K562 (cell line): Measurements from ENCODE around the gene FEN1. TPM values are rescaled to one million over a fixed set of nuclear protein-coding genes. Genes with fewer than 3 reads are reported as not detected.

ENCODE experiments used
- ATF3 ChIP-seq, 2 experiments: fragments of 450-650 bp in 1 of 2; sonication (generic) in 1 of 2; formaldehyde crosslinking in 1 of 2; IDR thresholded peaks in 1 of 2; conservative IDR thresholded peaks in 1 of 2; 2 replicates each; pipeline versions ENCODE4 v1.6.1 to v1.8.1; 2016 to 2023; ENCODE audit warnings: mild to moderate bottlenecking in 2 of 2, moderate library complexity in 2 of 2, inconsistent platforms in 1 of 2, missing genetic modification reagents in 1 of 2
- CBX8 ChIP-seq: fragments of 200-600 bp; sonication (generic); IDR thresholded peaks from 2 replicates; pipeline ENCODE4 v1.6.1; 2012; ENCODE audit warnings: borderline replicate concordance, mixed run types, low read depth, mild to moderate bottlenecking, moderate library complexity, mixed read lengths, low read length, control low read depth, inconsistent platforms; ENCODE audit not compliant: poor library complexity, severe bottlenecking; ENCODE audit errors: extremely low read depth
- DLX4 ChIP-seq: fragments of 250-450 bp; sonication (Bioruptor Pico); IDR thresholded peaks from 2 replicates; pipeline ENCODE4 v1.6.1; 2021; ENCODE audit warnings: mild to moderate bottlenecking
- E2F6 ChIP-seq, 2 experiments: IDR thresholded peaks; 2 replicates each; pipeline ENCODE4 v1.6.1; 2011; ENCODE audit warnings: borderline replicate concordance in 1 of 2, control low read depth in 1 of 2, low read depth in 1 of 2, low read length in 1 of 2, mild to moderate bottlenecking in 1 of 2, mixed read lengths in 1 of 2, moderate library complexity in 1 of 2; ENCODE audit not compliant: insufficient read depth in 1 of 2, insufficient read length in 1 of 2, poor library complexity in 1 of 2, severe bottlenecking in 1 of 2; ENCODE audit errors: extremely low read depth in 1 of 2
- GABPB1 ChIP-seq: sonication (generic); formaldehyde crosslinking; IDR thresholded peaks from 2 replicates; pipeline ENCODE4 v1.8.0; 2022; ENCODE audit warnings: mild to moderate bottlenecking, missing genetic modification reagents
- IFI16 ChIP-seq: fragments of 250-450 bp; sonication (Bioruptor Pico); IDR thresholded peaks from 2 replicates; pipeline ENCODE4 v2.1.2; 2022; ENCODE audit warnings: mild to moderate bottlenecking, inconsistent platforms
- KDM1A ChIP-seq, 2 experiments: fragments of 450-650 bp; IDR thresholded peaks; 2 replicates each; pipeline ENCODE4 v1.6.1; 2016; ENCODE audit warnings: mild to moderate bottlenecking in 2 of 2
- MYBL2 ChIP-seq, 2 experiments: fragments of 450-650 bp in 1 of 2; sonication (generic) in 1 of 2; formaldehyde crosslinking in 1 of 2; IDR thresholded peaks; 2 replicates each; pipeline versions ENCODE4 v1.6.1 to v1.8.1; 2017 to 2022; ENCODE audit warnings: borderline replicate concordance in 1 of 2, inconsistent platforms in 1 of 2, low read depth in 1 of 2, mild to moderate bottlenecking in 1 of 2, missing genetic modification reagents in 1 of 2, moderate library complexity in 1 of 2
- NR0B1 ChIP-seq: fragments of 450-650 bp; IDR thresholded peaks from one replicate; pipeline ENCODE4 v1.6.1; 2018; ENCODE audit warnings: mild to moderate bottlenecking, moderate library complexity; ENCODE audit not compliant: partially characterized antibody
- RNF219 ChIP-seq: fragments of 250-450 bp; sonication (Bioruptor Pico); IDR thresholded peaks from 2 replicates; pipeline ENCODE4 v1.5.0; 2022; ENCODE audit warnings: mild to moderate bottlenecking
- SFPQ ChIP-seq: fragments of 200-400 bp; formaldehyde crosslinking; IDR thresholded peaks from 2 replicates; pipeline ENCODE4 v1.6.1; 2017; ENCODE audit warnings: mild to moderate bottlenecking, low read depth, low read length, moderate library complexity
- SP1 ChIP-seq: sonication (generic); formaldehyde crosslinking; IDR thresholded peaks from 2 replicates; pipeline ENCODE4 v1.8.1; 2022; ENCODE audit warnings: mild to moderate bottlenecking, missing genetic modification reagents
- U2AF1 ChIP-seq: fragments of 200-400 bp; formaldehyde crosslinking; optimal IDR thresholded peaks from 2 replicates; pipeline ENCODE3; 2017; ENCODE audit warnings: mild to moderate bottlenecking, low read depth, low read length, moderate library complexity
- ZNF444 ChIP-seq: fragments of 250-450 bp; sonication (Bioruptor Pico); IDR thresholded peaks from 2 replicates; pipeline ENCODE4 v1.4.0; 2020; ENCODE audit warnings: mild to moderate bottlenecking, moderate library complexity
- polyA plus RNA-seq, 8 experiments: library from polyadenylated mRNA; depleted of rRNA in 4 of 8; stranded (reverse) in 5 of 8; unstranded in 3 of 8; fragments of >200 nt; fragmentation: Nextera tagmentation in 2 of 8; fragmentation: Illumina TruSeq in 1 of 8; extraction: Ambion mirVana in 2 of 8; extraction: Trizol in 1 of 8; gene quantifications; 2 replicates each; pipeline versions ENCODE4 v1.2.1 to v1.2.3, GENCODE V29; 2011 to 2014; ENCODE audit warnings: inconsistent platforms in 1 of 8, missing spikeins in 1 of 8
- total RNA-seq, 7 experiments: library from RNA; depleted of rRNA in 6 of 7; stranded (reverse); fragments of >200 nt in 6 of 7; fragmentation: Illumina TruSeq in 2 of 7; extraction: Trizol in 2 of 7; gene quantifications; 2 replicates each; pipeline versions ENCODE4 v1.2.1 to v1.2.3, GENCODE V29; 2011 to 2021; ENCODE audit warnings: low replicate concordance in 1 of 7

The FEN1 gene
- total and polyA plus RNA-seq, 9 of the 15 experiments (the other 6 are each of a cell fraction or from before 2014, with no cell fraction given), result 58.1 to 156 (median 137) TPM

GRCh38 chr11:61800331-61801281, 7.9 kb downstream of the FEN1 start (continued):
- TF ChIP-seq RNF219 (CRISPR knock-in tag) (no peak), GABPB1 (CRISPR knock-in tag) (no peak), SP1 (CRISPR knock-in tag) (peak; percentile 47; the same call in 1 of the 2 replicates), KDM1A (IDR thresholded peaks at IDR 0.05) (peak; percentile 85 to 88), MYBL2 (IDR thresholded peaks at IDR 0.05; ENCODE audit: low read depth) (no peak), MYBL2 (CRISPR knock-in tag; IDR thresholded peaks at IDR 0.05; ENCODE audit: borderline replicate concordance) (no peak), DLX4 (CRISPR knock-in tag) (no peak), NR0B1 (no peak), U2AF1 (no peak), IFI16 (CRISPR knock-in tag) (no peak), ATF3 (IDR thresholded peaks at IDR 0.05) (peak; percentile 79; the same call in 1 of the 2 replicates), ATF3 (CRISPR knock-in tag; conservative IDR thresholded peaks at IDR 0.05) (0 out of 2 replicates have a peak, but pooled peaks have one; percentile 37), SFPQ (no peak), ZNF444 (CRISPR knock-in tag) (0 out of 2 replicates have a peak, but pooled peaks have one; percentile 34), E2F6 (IDR thresholded peaks at IDR 0.05; ENCODE audit: borderline replicate concordance in 1 of 2, extremely low read depth in 1 of 2, insufficient read depth in 1 of 2, insufficient read length in 1 of 2, low read depth in 1 of 2, low read length in 1 of 2, poor library complexity in 1 of 2, severe bottlenecking in 1 of 2) (no peak), CBX8 (no peak)
